ENCODE measurements around the gene RBL2.
"Not testable (repeated sequence)": the region's sequence is repeated elsewhere in the genome, so short reads cannot be mapped to it uniquely, and the experiment has no call there.

RBL2 gene

GRCh38 chr16:53413864-53414263 is 20.4 kb upstream of the RBL2 start:
- no peak overlapping the region for H3K4me3 ChIP-seq (IDR thresholded peaks at IDR 0.05; ENCODE audit: insufficient read depth, low read depth, low read length)
- H3K27me3 ChIP-seq (ENCODE audit: insufficient read depth, low read depth): no peaks in the 10 kb centered on the region
- H4K20me1 ChIP-seq (ENCODE audit: insufficient read depth): no peaks in the 10 kb centered on the region
- no peak overlapping the region for H3K4me2 ChIP-seq
- no peaks in the 10 kb centered on the region for H3K4me1 ChIP-seq (ENCODE audit: low read depth, poor library complexity, severe bottlenecking)
- no peak overlapping the region for H2AFZ ChIP-seq (ENCODE audit: low read depth)
- no peaks in the 10 kb centered on the region for H3K36me3 ChIP-seq (ENCODE audit: insufficient read depth)
- no peak overlapping the region for H3K9ac ChIP-seq
- no peaks in the 10 kb centered on the region for H3K79me2 ChIP-seq (ENCODE audit: insufficient read depth, low read depth)
- H3K27ac ChIP-seq: no peak overlapping the region
- no peak for TF ChIP-seq CTCF (conservative IDR thresholded peaks at IDR 0.05; ENCODE audit: low read depth, low read length)

GRCh38 chr16:53414381-53414780 is 19.9 kb upstream of the RBL2 start:
- H3K9ac ChIP-seq: no peak overlapping the region
- TF ChIP-seq CTCF (conservative IDR thresholded peaks at IDR 0.05; ENCODE audit: low read depth, low read length): no peak
- no peak overlapping the region for H3K27ac ChIP-seq
- H3K27me3 ChIP-seq (ENCODE audit: insufficient read depth, low read depth): no peaks in the 10 kb centered on the region
- H3K79me2 ChIP-seq (ENCODE audit: insufficient read depth, low read depth): no peaks in the 10 kb centered on the region
- no peak overlapping the region for H3K4me3 ChIP-seq (IDR thresholded peaks at IDR 0.05; ENCODE audit: insufficient read depth, low read depth, low read length)
- H3K4me1 ChIP-seq (ENCODE audit: low read depth, poor library complexity, severe bottlenecking): no peaks in the 10 kb centered on the region
- H3K4me2 ChIP-seq: no peak overlapping the region
- H2AFZ ChIP-seq (ENCODE audit: low read depth): no peak overlapping the region
- no peaks in the 10 kb centered on the region for H3K36me3 ChIP-seq (ENCODE audit: insufficient read depth)
- no peaks in the 10 kb centered on the region for H4K20me1 ChIP-seq (ENCODE audit: insufficient read depth)

GRCh38 chr16:53415504-53415903 is 18.8 kb upstream of the RBL2 start:
- Histone ChIP-seq H3K36me3 (ENCODE audit: insufficient read depth) (no peaks in the 10 kb centered on the region), H3K4me2 (no peak overlapping the region), H3K4me3 (IDR thresholded peaks at IDR 0.05; ENCODE audit: insufficient read depth, low read depth, low read length) (no peak overlapping the region), H3K27me3 (ENCODE audit: insufficient read depth, low read depth) (no peaks in the 10 kb centered on the region), H4K20me1 (ENCODE audit: insufficient read depth) (no peaks in the 10 kb centered on the region), H2AFZ (ENCODE audit: low read depth) (no peak overlapping the region), H3K4me1 (ENCODE audit: low read depth, poor library complexity, severe bottlenecking) (no peaks in the 10 kb centered on the region), H3K79me2 (ENCODE audit: insufficient read depth, low read depth) (no peaks in the 10 kb centered on the region), H3K27ac (no peak overlapping the region), H3K9ac (no peak overlapping the region)
- TF ChIP-seq CTCF (conservative IDR thresholded peaks at IDR 0.05; ENCODE audit: low read depth, low read length): no peak

- no peaks in the 10 kb centered on the region for H3K36me3 ChIP-seq (ENCODE audit: insufficient read depth)
- H2AFZ ChIP-seq (ENCODE audit: low read depth): no peak overlapping the region
- no peaks in the 10 kb centered on the region for H4K20me1 ChIP-seq (ENCODE audit: insufficient read depth)
- no peak overlapping the region for H3K4me3 ChIP-seq (IDR thresholded peaks at IDR 0.05; ENCODE audit: insufficient read depth, low read depth, low read length)
- H3K27me3 ChIP-seq (ENCODE audit: insufficient read depth, low read depth): no peaks in the 10 kb centered on the region
- no peak overlapping the region for H3K27ac ChIP-seq
- TF ChIP-seq CTCF (conservative IDR thresholded peaks at IDR 0.05; ENCODE audit: low read depth, low read length): no peak
- H3K4me1 ChIP-seq (ENCODE audit: low read depth, poor library complexity, severe bottlenecking): no peaks in the 10 kb centered on the region
- H3K9ac ChIP-seq: no peak overlapping the region
- H3K4me2 ChIP-seq: no peak overlapping the region
- no peaks in the 10 kb centered on the region for H3K79me2 ChIP-seq (ENCODE audit: insufficient read depth, low read depth)
Measured at GRCh38 chr16:53417011-53417410, 17.3 kb upstream of the RBL2 start.

- Histone ChIP-seq H3K4me1 (ENCODE audit: low read depth, poor library complexity, severe bottlenecking) (no peaks in the 10 kb centered on the region), H3K4me3 (IDR thresholded peaks at IDR 0.05; ENCODE audit: insufficient read depth, low read depth, low read length) (no peak overlapping the region), H3K27me3 (ENCODE audit: insufficient read depth, low read depth) (no peaks in the 10 kb centered on the region), H3K27ac (no peak overlapping the region), H3K4me2 (no peak overlapping the region), H3K79me2 (ENCODE audit: insufficient read depth, low read depth) (no peaks in the 10 kb centered on the region), H3K9ac (no peak overlapping the region), H3K36me3 (ENCODE audit: insufficient read depth) (no peaks in the 10 kb centered on the region), H2AFZ (ENCODE audit: low read depth) (no peak overlapping the region), H4K20me1 (ENCODE audit: insufficient read depth) (no peaks in the 10 kb centered on the region)
- TF ChIP-seq CTCF (conservative IDR thresholded peaks at IDR 0.05; ENCODE audit: low read depth, low read length): no peak
Measured at GRCh38 chr16:53417976-53418375, 16.3 kb upstream of the RBL2 start.

- not testable (repeated sequence) for H3K4me2 ChIP-seq; H3K27me3 ChIP-seq (ENCODE audit: insufficient read depth, low read depth); H3K79me2 ChIP-seq (ENCODE audit: insufficient read depth, low read depth); H3K36me3 ChIP-seq (ENCODE audit: insufficient read depth); H4K20me1 ChIP-seq (ENCODE audit: insufficient read depth); H3K4me3 ChIP-seq (IDR thresholded peaks at IDR 0.05; ENCODE audit: insufficient read depth, low read depth, low read length); H2AFZ ChIP-seq (ENCODE audit: low read depth); H3K4me1 ChIP-seq (ENCODE audit: low read depth, poor library complexity, severe bottlenecking); H3K27ac ChIP-seq; H3K9ac ChIP-seq
Measured at GRCh38 chr16:53419383-53419709, 14.9 kb upstream of the RBL2 start.

Measured in KMS-11 (cell line).